ENCODE data around the gene KBTBD2. TPM values are rescaled to one million over a fixed set of nuclear protein-coding genes. Genes with fewer than 3 reads are reported as not detected.
A peak's percentile ranks its signal among the peaks of the same experiment; 100 is the strongest.
"Not testable (repeated sequence)": the region's sequence is repeated elsewhere in the genome, so short reads cannot be mapped to it uniquely, and the experiment has no call there.

The KBTBD2 gene
- total and polyA plus RNA-seq, 2 experiments from 2014 or later, result 11.6 to 34.9 TPM

- H3K36me3 ChIP-seq (ENCODE audit: insufficient read depth); H3F3A ChIP-seq (replicated peaks; ENCODE audit: low read depth); ATAC-seq; H3K79me2 ChIP-seq (replicated peaks; ENCODE audit: insufficient read depth); DNase-seq (ENCODE audit: low spot score); H3K27ac Mint-ChIP-seq; H3K9me3 Mint-ChIP-seq; H3K36me3 Mint-ChIP-seq (ENCODE audit: low read depth); H3K27me3 Mint-ChIP-seq (ENCODE audit: insufficient read depth, low read depth, poor library complexity); H3K4me2 ChIP-seq; H3K9me2 ChIP-seq (ENCODE audit: insufficient read depth); H3K4me3 ChIP-seq; H2AFZ ChIP-seq; H3K4me1 ChIP-seq (ENCODE audit: insufficient read depth); H3K27ac ChIP-seq (ENCODE audit: low read depth); H3K27me3 ChIP-seq (ENCODE audit: insufficient read depth); H4K20me1 ChIP-seq (replicated peaks; ENCODE audit: insufficient read depth); H3K4me3 Mint-ChIP-seq: not testable (repeated sequence)
- H3K4me1 Mint-ChIP-seq, result peaks cover 19% of the 10 kb centered on the region
Measured at GRCh38 chr7:32857063-32857462, 34.5 kb downstream of the KBTBD2 start.

- H3F3A ChIP-seq (replicated peaks; ENCODE audit: low read depth); H3K4me2 ChIP-seq; H3K27me3 Mint-ChIP-seq (ENCODE audit: insufficient read depth, low read depth, poor library complexity); H3K27ac ChIP-seq (ENCODE audit: low read depth); H3K4me1 ChIP-seq (ENCODE audit: insufficient read depth); H4K20me1 ChIP-seq (replicated peaks; ENCODE audit: insufficient read depth); H3K4me3 Mint-ChIP-seq; H3K36me3 ChIP-seq (ENCODE audit: insufficient read depth); H3K9me3 Mint-ChIP-seq; H3K27me3 ChIP-seq (ENCODE audit: insufficient read depth); H3K36me3 Mint-ChIP-seq (ENCODE audit: low read depth); DNase-seq (ENCODE audit: low spot score); H3K79me2 ChIP-seq (replicated peaks; ENCODE audit: insufficient read depth); H3K4me3 ChIP-seq; H3K27ac Mint-ChIP-seq; H3K9me2 ChIP-seq (ENCODE audit: insufficient read depth); H2AFZ ChIP-seq: not testable (repeated sequence)
- peak; percentile 84 for ATAC-seq
- H3K4me1 Mint-ChIP-seq, result peaks cover 15% of the 10 kb centered on the region
Measured at GRCh38 chr7:32855837-32856775, 35.5 kb downstream of the KBTBD2 start.

- not testable (repeated sequence) for H3K4me3 Mint-ChIP-seq; H3K36me3 ChIP-seq (ENCODE audit: insufficient read depth); H3K27ac ChIP-seq (ENCODE audit: low read depth); H3K27ac Mint-ChIP-seq; DNase-seq (ENCODE audit: low spot score); H3K9me3 Mint-ChIP-seq; H3K27me3 ChIP-seq (ENCODE audit: insufficient read depth); H3K9me2 ChIP-seq (ENCODE audit: insufficient read depth); H3K27me3 Mint-ChIP-seq (ENCODE audit: insufficient read depth, low read depth, poor library complexity); H2AFZ ChIP-seq; H3K4me1 ChIP-seq (ENCODE audit: insufficient read depth); H4K20me1 ChIP-seq (replicated peaks; ENCODE audit: insufficient read depth); ATAC-seq; H3K36me3 Mint-ChIP-seq (ENCODE audit: low read depth); H3K4me3 ChIP-seq; H3F3A ChIP-seq (replicated peaks; ENCODE audit: low read depth); H3K79me2 ChIP-seq (replicated peaks; ENCODE audit: insufficient read depth); H3K4me2 ChIP-seq
- peaks cover 23% of the 10 kb centered on the region for H3K4me1 Mint-ChIP-seq
Measured at GRCh38 chr7:32850654-32851053, 40.9 kb downstream of the KBTBD2 start.

- H3K4me3 ChIP-seq; H3F3A ChIP-seq (replicated peaks; ENCODE audit: low read depth); H3K4me3 Mint-ChIP-seq; H3K27ac Mint-ChIP-seq; H3K36me3 ChIP-seq (ENCODE audit: insufficient read depth); H3K27me3 ChIP-seq (ENCODE audit: insufficient read depth); H3K36me3 Mint-ChIP-seq (ENCODE audit: low read depth); H4K20me1 ChIP-seq (replicated peaks; ENCODE audit: insufficient read depth); DNase-seq (ENCODE audit: low spot score); H2AFZ ChIP-seq; H3K9me3 Mint-ChIP-seq; H3K4me2 ChIP-seq; H3K9me2 ChIP-seq (ENCODE audit: insufficient read depth); H3K79me2 ChIP-seq (replicated peaks; ENCODE audit: insufficient read depth); H3K27me3 Mint-ChIP-seq (ENCODE audit: insufficient read depth, low read depth, poor library complexity); ATAC-seq; H3K27ac ChIP-seq (ENCODE audit: low read depth): not testable (repeated sequence)
- peaks cover 12% of the 10 kb centered on the region; the same call in 1 of the 2 replicates for H3K4me1 ChIP-seq (ENCODE audit: insufficient read depth)
- peaks cover 29% of the 10 kb centered on the region for H3K4me1 Mint-ChIP-seq
Measured at GRCh38 chr7:32848655-32849054, 42.9 kb downstream of the KBTBD2 start.
